HCT116 (cell line): ENCODE measurements around the gene TMEM203. TPM values are rescaled to one million over a fixed set of nuclear protein-coding genes. Genes with fewer than 3 reads are reported as not detected.

Experiments
- ATAC-seq: fragments of 200-7000 bp; cut with Tn5 transposase; 2 replicates; pipeline ENCODE4 v1.9.1; 2020; ENCODE audit warnings: mild to moderate bottlenecking, moderate library complexity
- BruUV-seq: library from RNA; stranded (reverse); fragments of 400-500 nt; replicated peaks from 2 replicates; lab custom pipeline; 2021; lab: Mats Ljungman, UMichigan
- CTCF ChIA-PET: fragments of 300-600 bp; sonication (Branson Sonifier 250); formaldehyde crosslinking; loops from one replicate; lab custom pipeline; 2021; ENCODE audit warnings: antibody characterized with exemption; lab: Charles Lee
- POLR2A ChIA-PET: fragments of 300-600, 350-600 bp; sonication (Branson Sonifier 250); formaldehyde crosslinking; loops from one replicate; lab custom pipeline; 2021; ENCODE audit warnings: antibody characterized with exemption; lab: Charles Lee
- RAD21 ChIA-PET, 2 experiments: fragments of 300-600 bp; sonication (Branson Sonifier 250); formaldehyde crosslinking; loops; one replicate each; lab custom pipeline; 2023; ENCODE audit warnings: low total read pairs in 2 of 2; ENCODE audit not compliant: uncharacterized antibody in 2 of 2, unreplicated experiment in 2 of 2, low non-redundant PET in 1 of 2; lab: Charles Lee
- DNase-seq: peaks from one replicate; pipeline ENCODE4 v3.0.0-alpha.2; 2010; ENCODE audit warnings: low read depth, low spot score
- H2AFZ ChIP-seq: fragments of 200-600 bp; shearing (Covaris generic), sonication (generic); 2 replicates; pipeline ENCODE4 v1.6.1; 2017; ENCODE audit warnings: low read depth, mixed run types, mixed read lengths, antibody characterized with exemption, low read length; ENCODE audit not compliant: poor library complexity, severe bottlenecking
- H3K27ac ChIP-seq: 2 replicates; pipeline ENCODE4 v1.5.1; 2012; ENCODE audit warnings: low read depth, low read length
- H3K27me3 ChIP-seq: fragments of 200-600 bp; sonication (generic); 2 replicates; pipeline ENCODE4 v1.6.1; 2016; ENCODE audit warnings: mixed run types, low read length, mixed read lengths; ENCODE audit not compliant: insufficient read depth
- H3K36me3 ChIP-seq, 2 experiments: fragments of 200-500 bp in 1 of 2; fragments of 200-600 bp in 1 of 2; sonication (Bioruptor generic) in 1 of 2; sonication (generic) in 1 of 2; 2 replicates each; pipeline versions ENCODE4 v1.5.1 to v1.6.1; 2014 to 2016; ENCODE audit warnings: low read length in 2 of 2, inconsistent platforms in 1 of 2, mixed read lengths in 1 of 2, mixed run types in 1 of 2; ENCODE audit not compliant: insufficient read depth in 2 of 2, control insufficient read depth in 1 of 2
- H3K4me1 ChIP-seq, 2 experiments: fragments of 200-600 bp in 1 of 2; sonication (generic) in 1 of 2; 2 replicates each; pipeline versions ENCODE4 v1.5.1 to v1.6.1; 2012 to 2017; ENCODE audit warnings: low read length in 2 of 2, inconsistent platforms in 1 of 2, mild to moderate bottlenecking in 1 of 2, mixed read lengths in 1 of 2, mixed run types in 1 of 2, moderate library complexity in 1 of 2; ENCODE audit not compliant: insufficient read depth in 2 of 2, control insufficient read depth in 1 of 2
- H3K4me2 ChIP-seq: fragments of 200-600 bp; sonication (generic); 2 replicates; pipeline ENCODE4 v1.6.1; 2017; ENCODE audit warnings: mixed run types, low read length, mixed read lengths
- H3K4me3 ChIP-seq, 2 experiments: fragments of 200-600 bp in 1 of 2; sonication (generic) in 1 of 2; replicated peaks in 1 of 2; 2 replicates each; pipeline ENCODE4 v1.5.1; 2011 to 2016; ENCODE audit warnings: low read length in 2 of 2, control low read depth in 1 of 2, low read depth in 1 of 2, mild to moderate bottlenecking in 1 of 2, mixed read lengths in 1 of 2, mixed run types in 1 of 2
- H3K79me2 ChIP-seq: fragments of 200-600 bp; sonication (generic); 2 replicates; pipeline ENCODE4 v1.6.1; 2017; ENCODE audit warnings: mild to moderate bottlenecking, mixed run types, low read length, moderate library complexity, mixed read lengths; ENCODE audit not compliant: insufficient read depth
- H3K9ac ChIP-seq: fragments of 200-600 bp; sonication (generic); 2 replicates; pipeline ENCODE4 v1.6.1; 2016; ENCODE audit warnings: low read length, mixed read lengths
- H3K9me2 ChIP-seq: fragments of 200-600 bp; sonication (generic), shearing (Covaris generic); 2 replicates; pipeline ENCODE4 v1.6.1; 2017; ENCODE audit warnings: mixed run types, mild to moderate bottlenecking, moderate library complexity; ENCODE audit not compliant: insufficient read depth
- H3K9me3 ChIP-seq, 2 experiments: fragments of 200-500 bp in 1 of 2; fragments of 200-600 bp in 1 of 2; sonication (Bioruptor generic) in 1 of 2; sonication (generic) in 1 of 2; 2 replicates each; pipeline ENCODE4 v1.6.1; 2014 to 2017; ENCODE audit warnings: low read length in 2 of 2, mixed read lengths in 2 of 2, inconsistent platforms in 1 of 2, low read depth in 1 of 2, mild to moderate bottlenecking in 1 of 2, mixed run types in 1 of 2, moderate library complexity in 1 of 2; ENCODE audit not compliant: control insufficient read depth in 1 of 2, insufficient read depth in 1 of 2
- H4K20me1 ChIP-seq: fragments of 200-600 bp; sonication (generic), shearing (Covaris generic); 2 replicates; pipeline ENCODE4 v1.6.1; 2017; ENCODE audit warnings: mixed run types, mild to moderate bottlenecking, moderate library complexity; ENCODE audit not compliant: insufficient read depth
- EGR1 ChIP-seq: IDR thresholded peaks from 2 replicates; pipeline ENCODE4 v1.6.1; 2012; ENCODE audit warnings: low read depth
- EZH2 ChIP-seq: fragments of 200-600 bp; sonication (generic); IDR thresholded peaks from 2 replicates; pipeline ENCODE4 v1.6.1; 2017; ENCODE audit warnings: antibody characterized with exemption, mixed run types
- FOSL1 ChIP-seq: IDR thresholded peaks from 2 replicates; pipeline ENCODE4 v1.6.1; 2012; ENCODE audit warnings: low read depth
- POLR2A ChIP-seq: IDR thresholded peaks from 2 replicates; pipeline ENCODE4 v1.7.0; 2011; ENCODE audit warnings: borderline replicate concordance; ENCODE audit not compliant: insufficient read depth, insufficient read length; ENCODE audit errors: extremely low read depth
- POLR2AphosphoS5 ChIP-seq: IDR thresholded peaks from 2 replicates; pipeline ENCODE4 v1.6.1; 2011; ENCODE audit warnings: mild to moderate bottlenecking, low read depth, low read length, moderate library complexity
- TCF7L2 ChIP-seq: IDR thresholded peaks from 2 replicates; pipeline ENCODE4 v1.7.0; 2011; ENCODE audit warnings: borderline replicate concordance, inconsistent platforms; ENCODE audit not compliant: insufficient read depth, insufficient read length; ENCODE audit errors: extremely low read depth
- YY1 ChIP-seq: IDR thresholded peaks from 2 replicates; pipeline ENCODE4 v1.6.1; 2011; ENCODE audit warnings: low read length, low read depth, moderate library complexity, mild to moderate bottlenecking; ENCODE audit not compliant: insufficient replicate concordance; ENCODE audit errors: extremely low read depth
- ZFX ChIP-seq: fragments of 450-650 bp; IDR thresholded peaks from 2 replicates; pipeline ENCODE4 v1.6.1; 2017
- intact Hi-C: fragments of 100-400 bp; cut with micrococcal nuclease; formaldehyde crosslinking; loops from 2 replicates; pipeline ENCODE4 v1.10.0; 2022
- total RNA-seq: library from RNA; stranded (reverse); gene quantifications from one replicate; pipeline ENCODE4 v1.2.1, GENCODE V29; 2021; ENCODE audit not compliant: unreplicated experiment
- TF ChIP-seq, protein P1 (sequence below), 3 experiments: fragments of 200-600 bp in 1 of 3; sonication (generic) in 1 of 3; IDR thresholded peaks in 2 of 3; conservative IDR thresholded peaks in 1 of 3; 2 replicates each; pipeline ENCODE4 v1.5.1; 2012 to 2017; ENCODE audit warnings: low read depth in 2 of 3, low read length in 2 of 3, antibody characterized with exemption in 1 of 3, borderline replicate concordance in 1 of 3, control low read depth in 1 of 3, mild to moderate bottlenecking in 1 of 3, mixed read lengths in 1 of 3, mixed run types in 1 of 3, moderate library complexity in 1 of 3; ENCODE audit not compliant: insufficient read depth in 1 of 3

Gene TMEM203
- total RNA-seq, 1 experiment from 2014 or later = 45.0 TPM

DNA sequence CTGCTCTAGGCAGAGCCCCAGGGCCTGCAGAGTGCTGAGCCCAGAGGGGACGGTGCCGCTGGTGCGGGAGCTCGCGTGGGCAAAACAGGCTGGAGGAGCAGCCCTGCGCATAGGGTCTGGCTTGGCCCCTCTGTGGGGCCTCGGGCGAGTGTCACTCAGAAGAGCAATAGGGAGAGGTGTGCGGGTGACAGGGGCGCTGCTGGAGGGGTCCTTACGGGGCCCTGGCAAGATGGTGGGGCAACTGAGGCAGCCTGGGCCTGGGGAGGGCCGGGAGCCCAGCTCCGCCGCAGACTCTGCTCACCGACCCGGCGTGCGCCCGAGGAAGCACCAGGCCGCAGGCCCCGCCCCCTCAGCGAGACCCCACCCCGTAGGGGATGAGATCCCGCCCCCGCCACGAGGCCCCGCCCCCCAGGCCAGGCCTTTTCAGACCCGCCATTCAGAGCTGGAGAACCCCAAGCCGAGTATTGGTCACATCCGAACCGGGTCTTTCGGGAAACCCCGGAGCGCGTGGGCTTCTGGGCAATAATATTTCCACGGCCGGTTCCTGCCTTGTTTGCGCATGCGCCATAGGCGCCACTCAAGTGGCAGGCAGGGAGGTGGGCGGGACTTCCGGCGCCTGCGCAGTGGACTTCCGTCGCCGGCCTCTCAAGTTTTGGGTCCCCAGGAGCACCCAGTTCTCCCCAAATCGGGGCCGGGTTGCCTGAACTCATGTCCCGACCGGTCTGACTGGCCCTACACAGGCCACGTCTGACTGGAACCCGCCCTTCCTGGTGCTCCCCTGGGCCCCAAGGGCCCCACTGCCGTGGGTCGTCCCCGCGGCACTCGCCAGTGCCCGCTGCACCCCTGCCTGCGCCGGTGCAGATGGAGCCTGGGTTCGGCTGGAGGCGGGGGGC lies 17.9 kb upstream of the TMEM203 start:
- no peaks in the 10 kb centered on the region for H3K27me3 ChIP-seq
- ChIA-PET CTCF (interaction anchor here (1.0 to 3.2 kb wide), 8 partner anchors 9 to 177 kb away, joined by 3 to 16 read pairs (median 8); partner anchors contain the start of genes NELFB, NPDC1 and SAPCD2), RAD21 (interaction anchor here (0.5 to 0.6 kb wide), 4 partner anchors 33 to 78 kb away, joined by 3 to 5 read pairs (median 3); no protein-coding TSS in a partner anchor), POLR2A (interaction anchor here (0.5 to 1.6 kb wide), 13 partner anchors 9 to 222 kb away, joined by 3 to 19 read pairs (median 4); partner anchors contain the start of genes MAN1B1, NDOR1, SSNA1 and TMEM203)
- DNase-seq (peak; percentile 97), ATAC-seq (peak; percentile 69)
- BruUV-seq = no TSS peak
- H3K9me2 ChIP-seq = no peaks in the 10 kb centered on the region
- H4K20me1 ChIP-seq = no peaks in the 10 kb centered on the region
- peak overlapping the region; percentile 98 for H3K27ac ChIP-seq
- H3K79me2 ChIP-seq = no peaks in the 10 kb centered on the region
- H3K9ac ChIP-seq = peak overlapping the region; percentile 97
- no peak overlapping the region for H2AFZ ChIP-seq
- no peaks in the 10 kb centered on the region for H3K36me3 ChIP-seq
- peaks cover 48 to 79% of the 10 kb centered on the region in 2 experiments for H3K4me1 ChIP-seq
- TF ChIP-seq, protein P1, sequence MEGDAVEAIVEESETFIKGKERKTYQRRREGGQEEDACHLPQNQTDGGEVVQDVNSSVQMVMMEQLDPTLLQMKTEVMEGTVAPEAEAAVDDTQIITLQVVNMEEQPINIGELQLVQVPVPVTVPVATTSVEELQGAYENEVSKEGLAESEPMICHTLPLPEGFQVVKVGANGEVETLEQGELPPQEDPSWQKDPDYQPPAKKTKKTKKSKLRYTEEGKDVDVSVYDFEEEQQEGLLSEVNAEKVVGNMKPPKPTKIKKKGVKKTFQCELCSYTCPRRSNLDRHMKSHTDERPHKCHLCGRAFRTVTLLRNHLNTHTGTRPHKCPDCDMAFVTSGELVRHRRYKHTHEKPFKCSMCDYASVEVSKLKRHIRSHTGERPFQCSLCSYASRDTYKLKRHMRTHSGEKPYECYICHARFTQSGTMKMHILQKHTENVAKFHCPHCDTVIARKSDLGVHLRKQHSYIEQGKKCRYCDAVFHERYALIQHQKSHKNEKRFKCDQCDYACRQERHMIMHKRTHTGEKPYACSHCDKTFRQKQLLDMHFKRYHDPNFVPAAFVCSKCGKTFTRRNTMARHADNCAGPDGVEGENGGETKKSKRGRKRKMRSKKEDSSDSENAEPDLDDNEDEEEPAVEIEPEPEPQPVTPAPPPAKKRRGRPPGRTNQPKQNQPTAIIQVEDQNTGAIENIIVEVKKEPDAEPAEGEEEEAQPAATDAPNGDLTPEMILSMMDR (IDR thresholded peaks at IDR 0.05 in 2 of 3, conservative IDR thresholded peaks at IDR 0.05 in 1 of 3; ENCODE audit: borderline replicate concordance in 1 of 3, insufficient read depth in 1 of 3, low read depth in 2 of 3, low read length in 2 of 3) = no peak
- peak; percentile 24 for TF ChIP-seq ZFX
- no peak for TF ChIP-seq EZH2
- TF ChIP-seq TCF7L2 = no peak
- TF ChIP-seq FOSL1 = no peak
- no peak for TF ChIP-seq EGR1
- TF ChIP-seq YY1 = peak; percentile 83
- TF ChIP-seq POLR2AphosphoS5 = peak; percentile 89
- peak; percentile 58 for TF ChIP-seq POLR2A
- peak overlapping the region; percentile 82 to 99 for H3K4me3 ChIP-seq
- no peaks in the 10 kb centered on the region for H3K9me3 ChIP-seq
- H3K4me2 ChIP-seq = peak overlapping the region; percentile 99
- intact Hi-C loops = loop anchor here (2.0 to 10.0 kb wide), 3 partner anchors 19 to 439 kb away; partner anchors contain the start of genes NDOR1 and TMEM203
